Activated T-cell treated with anti-CD3 and anti-CD28 coated beads, Interleukin-2, amount 50 U/mL, for 48 hours (primary cell): Measurements from ENCODE around the gene SLF2.

Source experiments
- DNase-seq, 2 experiments: peaks; one replicate each; pipeline ENCODE4 v3.0.0-alpha.2; 2020

The SLF2 gene

DNA sequence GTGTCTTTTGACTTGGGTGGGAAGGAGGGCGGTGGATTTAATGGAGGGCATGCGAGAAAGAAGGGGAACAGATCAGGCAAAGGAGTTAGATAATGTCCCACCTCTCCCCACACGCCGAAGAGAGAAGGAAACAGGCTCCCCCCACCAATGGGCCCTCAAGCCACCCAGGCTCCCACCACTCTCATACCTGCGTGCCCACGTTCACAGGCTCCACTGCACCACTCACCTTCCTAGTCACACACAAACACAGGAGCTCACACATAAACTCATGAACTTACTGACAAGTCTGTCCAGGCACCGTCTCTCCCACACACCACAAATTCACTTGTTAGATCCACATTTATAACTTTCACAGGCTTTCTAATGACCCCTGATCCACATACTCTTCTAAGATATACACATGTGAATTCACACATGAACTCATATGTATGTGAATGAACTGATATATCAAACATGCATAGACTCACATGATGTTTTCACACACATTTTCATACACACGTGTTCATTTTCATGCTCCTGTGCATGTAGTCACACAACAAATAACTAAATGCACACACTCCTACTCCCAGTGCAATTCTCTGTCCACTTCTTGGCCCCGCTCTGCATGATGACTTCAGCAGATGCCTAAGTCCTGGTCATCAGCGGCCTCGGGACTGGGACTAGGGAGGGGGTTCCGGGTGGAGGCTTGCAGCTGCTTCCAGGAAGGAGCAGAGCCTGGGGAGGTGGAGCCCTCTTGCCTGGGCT lies 88.3 kb downstream of the SLF2 start:
- DNase-seq = no peak

DNA sequence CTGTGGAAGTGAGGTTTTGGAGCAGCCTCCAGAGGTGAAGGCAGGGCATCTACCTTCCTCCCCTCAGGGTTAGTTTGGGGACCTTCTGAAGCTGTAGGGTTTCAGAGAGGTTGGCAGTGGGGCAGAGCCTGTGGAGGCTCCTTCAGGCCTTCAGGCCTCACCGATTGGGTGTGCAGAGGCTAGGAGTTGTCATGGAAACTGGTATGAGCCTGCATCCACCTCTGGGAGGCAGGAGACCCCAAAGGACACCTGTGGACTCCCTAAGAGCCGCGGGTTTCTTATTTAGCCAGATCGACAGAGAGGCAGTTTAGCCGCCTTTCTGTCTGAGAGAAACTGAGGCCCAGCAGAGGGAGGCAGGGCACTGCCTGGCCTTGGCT lies 88.9 kb downstream of the SLF2 start:
- DNase-seq = no peak

DNA sequence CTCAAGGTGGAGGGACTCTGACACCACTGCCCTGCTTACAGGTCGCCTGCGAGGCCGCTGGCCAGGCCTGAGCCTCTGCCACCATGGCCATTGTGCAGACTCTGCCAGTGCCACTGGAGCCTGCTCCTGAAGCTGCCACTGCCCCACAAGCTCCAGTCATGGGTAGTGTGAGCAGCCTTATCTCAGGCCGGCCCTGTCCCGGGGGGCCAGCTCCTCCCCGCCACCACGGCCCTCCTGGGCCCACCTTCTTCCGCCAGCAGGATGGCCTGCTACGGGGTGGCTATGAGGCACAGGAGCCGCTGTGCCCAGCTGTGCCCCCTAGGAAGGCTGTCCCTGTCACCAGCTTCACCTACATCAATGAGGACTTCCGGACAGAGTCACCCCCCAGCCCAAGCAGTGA lies 89.7 kb downstream of the SLF2 start:
- DNase-seq = no peak

DNA sequence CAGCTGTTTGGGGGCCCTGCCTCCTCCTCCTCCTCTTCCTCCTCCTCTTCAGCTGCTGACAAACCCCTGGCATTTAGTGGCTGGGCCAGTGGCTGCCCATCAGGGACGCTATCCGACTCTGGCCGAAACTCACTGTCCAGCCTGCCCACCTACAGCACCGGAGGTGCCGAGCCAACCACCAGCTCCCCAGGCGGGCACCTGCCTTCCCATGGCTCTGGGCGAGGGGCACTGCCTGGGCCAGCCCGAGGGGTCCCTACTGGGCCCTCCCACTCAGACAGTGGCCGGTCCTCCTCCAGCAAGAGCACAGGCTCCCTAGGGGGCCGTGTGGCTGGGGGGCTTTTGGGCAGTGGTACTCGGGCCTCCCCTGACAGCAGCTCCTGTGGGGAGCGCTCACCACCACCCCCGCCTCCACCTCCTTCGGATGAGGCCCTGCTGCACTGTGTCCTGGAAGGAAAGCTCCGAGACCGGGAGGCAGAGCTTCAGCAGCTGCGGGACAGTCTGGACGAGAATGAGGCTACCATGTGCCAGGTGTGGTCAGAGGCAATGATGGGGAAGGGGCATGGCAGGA lies 91.0 kb downstream of the SLF2 start:
- no peak for DNase-seq

DNA sequence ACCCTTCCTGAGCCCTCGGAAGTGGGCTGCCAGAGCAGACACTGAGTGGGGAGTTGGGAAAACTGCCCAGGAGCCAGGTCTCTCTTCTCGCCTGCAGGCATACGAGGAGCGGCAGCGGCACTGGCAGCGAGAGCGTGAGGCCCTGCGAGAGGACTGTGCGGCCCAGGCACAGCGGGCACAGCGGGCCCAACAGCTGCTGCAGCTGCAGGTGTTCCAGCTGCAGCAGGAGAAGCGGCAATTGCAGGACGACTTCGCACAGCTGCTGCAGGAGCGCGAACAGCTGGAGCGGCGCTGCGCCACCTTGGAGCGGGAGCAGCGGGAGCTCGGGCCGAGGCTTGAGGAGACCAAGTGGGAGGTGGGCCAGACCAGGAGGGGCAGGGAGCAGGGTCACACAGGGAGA lies 92.6 kb downstream of the SLF2 start:
- DNase-seq = no peak

DNA sequence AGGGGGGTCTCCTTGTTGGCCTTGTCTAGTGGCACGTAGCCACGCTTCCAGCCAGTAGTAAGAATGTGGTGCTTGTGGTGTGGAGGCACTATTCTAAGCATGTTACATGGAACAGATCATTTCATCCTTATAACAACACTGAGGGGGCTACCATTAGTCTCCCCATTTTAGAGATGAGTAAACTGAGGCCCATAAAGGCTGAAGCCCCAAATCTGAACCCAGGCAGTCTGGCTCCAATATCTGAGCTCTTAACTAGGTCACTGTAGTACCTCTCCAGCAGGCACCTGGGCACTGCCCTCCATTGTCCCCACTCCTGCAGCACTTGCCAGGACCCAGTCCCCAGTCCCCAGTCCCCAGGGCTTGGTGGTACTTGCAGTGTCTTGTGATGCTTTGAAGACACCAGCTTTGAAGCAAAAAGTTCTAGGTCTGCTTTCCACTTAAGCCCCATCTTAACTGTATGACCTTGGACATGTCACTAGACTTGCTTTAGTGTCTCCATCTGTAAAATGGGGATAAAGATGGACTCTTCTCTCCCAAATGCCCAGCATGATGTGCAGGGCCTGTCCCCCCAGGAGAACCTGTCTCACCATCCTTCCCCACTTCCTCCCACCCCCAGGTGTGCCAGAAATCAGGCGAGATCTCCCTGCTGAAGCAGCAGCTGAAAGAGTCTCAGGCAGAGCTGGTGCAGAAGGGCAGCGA lies 93.3 kb downstream of the SLF2 start:
- no peak for DNase-seq

DNA sequence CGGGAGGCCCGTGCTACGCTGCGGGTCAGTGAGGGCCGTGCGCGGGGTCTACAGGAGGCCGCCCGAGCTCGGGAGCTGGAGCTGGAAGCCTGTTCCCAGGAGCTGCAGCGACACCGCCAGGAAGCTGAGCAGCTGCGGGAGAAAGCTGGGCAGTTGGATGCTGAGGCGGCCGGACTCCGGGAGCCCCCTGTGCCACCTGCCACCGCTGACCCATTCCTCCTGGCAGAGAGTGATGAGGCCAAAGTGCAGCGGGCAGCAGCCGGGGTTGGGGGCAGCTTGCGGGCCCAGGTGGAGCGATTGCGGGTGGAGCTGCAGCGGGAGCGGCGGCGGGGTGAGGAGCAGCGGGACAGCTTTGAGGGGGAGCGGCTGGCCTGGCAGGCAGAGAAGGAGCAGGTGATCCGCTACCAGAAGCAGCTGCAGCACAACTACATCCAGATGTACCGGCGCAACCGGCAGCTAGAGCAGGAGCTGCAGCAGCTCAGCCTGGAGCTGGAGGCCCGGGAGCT lies 93.9 kb downstream of the SLF2 start:
- no peak for DNase-seq

DNA sequence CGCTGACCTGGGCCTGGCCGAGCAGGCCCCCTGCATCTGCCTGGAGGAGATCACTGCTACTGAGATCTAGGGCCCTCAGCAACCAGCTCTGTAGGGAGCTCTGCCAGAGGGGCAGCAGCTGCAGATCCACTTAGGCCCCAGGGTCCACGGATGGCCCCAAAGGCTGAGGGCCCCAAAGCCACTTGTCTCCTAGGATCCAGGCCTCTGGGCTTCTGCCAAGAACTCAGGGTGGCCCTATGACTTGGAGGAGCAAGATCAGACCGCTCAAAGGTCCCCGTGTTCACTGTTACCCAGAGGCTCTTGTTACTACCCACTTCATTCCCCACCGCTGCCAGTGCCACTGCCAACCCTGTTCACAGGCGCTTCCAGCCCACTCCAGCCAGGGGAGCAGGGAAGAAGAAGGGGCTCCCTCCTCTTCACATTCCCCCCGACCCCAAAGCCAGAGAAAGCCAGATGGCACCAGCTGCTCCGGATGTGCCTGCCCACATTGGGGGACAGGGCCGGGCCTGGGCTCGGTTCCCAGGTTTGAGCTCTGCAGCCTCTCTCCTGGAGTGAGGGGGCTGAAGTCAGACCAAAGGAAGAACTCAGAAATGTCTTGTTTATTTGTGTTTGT lies 94.4 kb downstream of the SLF2 start:
- DNase-seq = no peak

DNA sequence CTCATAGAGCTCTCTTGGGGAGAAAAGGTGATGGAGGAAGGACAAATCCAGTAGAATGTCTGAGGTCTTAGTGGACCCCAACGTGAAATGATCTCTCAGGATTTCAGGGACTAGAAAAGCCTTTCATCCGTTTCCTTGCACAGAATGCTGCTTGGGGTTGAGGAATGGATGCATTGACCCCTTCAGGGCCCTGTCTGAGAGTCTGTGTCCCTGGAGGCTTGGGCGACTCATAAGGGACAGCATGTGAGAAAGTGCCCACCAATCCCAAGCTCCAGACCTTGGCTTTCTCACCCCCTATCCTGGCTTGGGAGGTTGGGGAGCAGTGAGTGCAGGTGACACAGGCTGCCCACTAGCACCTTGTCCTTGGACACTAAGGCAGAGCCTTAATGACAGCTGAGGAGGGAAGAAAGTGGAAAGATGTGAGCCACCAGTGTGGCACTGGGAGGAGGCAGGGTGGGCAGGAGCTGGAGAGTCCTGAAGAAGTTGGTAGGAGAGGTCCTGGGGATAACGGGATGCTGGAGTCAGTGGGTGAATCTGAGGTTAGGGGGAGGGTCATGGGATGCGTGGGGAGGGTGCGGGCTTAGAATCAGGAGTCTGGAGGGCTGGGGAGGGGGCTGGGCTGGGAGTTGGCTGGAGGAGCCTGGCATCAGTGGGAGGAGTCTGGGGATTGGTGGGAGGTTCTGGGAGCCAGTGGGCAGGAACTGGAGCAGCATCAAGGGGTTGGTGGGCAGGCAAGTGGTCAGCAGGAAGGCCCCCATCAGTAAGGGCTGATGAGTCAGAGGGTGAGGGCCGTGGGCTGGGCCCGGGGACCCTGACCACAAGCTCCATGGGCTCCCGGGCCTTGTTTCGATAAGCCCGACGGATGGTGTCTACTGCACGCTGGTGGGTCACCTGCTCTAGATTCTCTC lies 95.4 kb downstream of the SLF2 start:
- DNase-seq = no peak

DNA sequence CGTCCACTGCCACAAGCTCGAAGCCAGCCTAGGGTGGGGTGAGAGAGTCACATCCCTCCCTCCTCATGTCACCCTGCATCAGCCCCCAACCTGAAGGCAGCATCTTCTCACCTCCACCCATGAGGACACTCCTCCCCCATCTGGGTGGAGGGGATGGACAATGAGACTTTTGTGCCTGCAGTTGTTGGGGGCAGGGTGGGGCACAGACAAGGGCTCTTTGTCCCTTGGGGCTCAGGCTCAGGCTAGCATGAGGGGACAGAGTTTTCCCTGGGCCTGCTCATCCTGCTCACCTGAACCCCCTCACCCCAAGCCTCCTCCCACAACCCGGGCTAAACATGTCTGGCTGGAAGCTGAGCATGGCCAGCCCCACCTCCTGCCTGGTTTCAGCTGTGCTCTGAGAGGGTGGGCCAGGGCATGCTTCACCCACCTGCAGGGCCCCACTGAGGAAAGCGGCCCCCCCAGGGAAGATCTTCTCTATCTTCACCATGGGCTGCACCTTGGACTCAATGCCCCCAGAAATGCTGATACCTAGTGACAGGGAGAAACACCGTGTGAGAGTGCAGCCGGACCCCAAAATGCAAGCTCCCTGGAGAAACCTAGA lies 96.2 kb downstream of the SLF2 start:
- DNase-seq = no peak

DNA sequence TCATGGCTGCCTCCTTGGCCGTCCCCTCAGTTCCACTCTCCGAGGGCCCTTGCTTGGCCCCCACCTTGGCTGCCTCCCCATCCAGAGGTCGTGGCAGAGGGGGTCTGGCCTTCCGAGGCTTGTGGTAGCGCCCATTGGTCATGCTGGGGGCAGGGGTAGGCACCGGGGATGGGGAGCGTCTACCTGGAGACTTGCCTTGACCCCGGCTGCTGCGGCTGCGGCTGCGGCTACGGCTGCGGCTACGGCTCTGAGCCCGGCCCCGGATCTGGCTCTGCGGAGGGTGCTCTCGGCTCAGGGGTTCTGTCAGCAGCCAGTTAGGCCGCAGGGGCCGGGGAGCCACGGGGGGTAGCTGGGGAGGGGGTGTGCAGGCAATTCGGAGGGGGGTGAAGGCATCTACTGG lies 97.6 kb downstream of the SLF2 start:
- DNase-seq = no peak

DNA sequence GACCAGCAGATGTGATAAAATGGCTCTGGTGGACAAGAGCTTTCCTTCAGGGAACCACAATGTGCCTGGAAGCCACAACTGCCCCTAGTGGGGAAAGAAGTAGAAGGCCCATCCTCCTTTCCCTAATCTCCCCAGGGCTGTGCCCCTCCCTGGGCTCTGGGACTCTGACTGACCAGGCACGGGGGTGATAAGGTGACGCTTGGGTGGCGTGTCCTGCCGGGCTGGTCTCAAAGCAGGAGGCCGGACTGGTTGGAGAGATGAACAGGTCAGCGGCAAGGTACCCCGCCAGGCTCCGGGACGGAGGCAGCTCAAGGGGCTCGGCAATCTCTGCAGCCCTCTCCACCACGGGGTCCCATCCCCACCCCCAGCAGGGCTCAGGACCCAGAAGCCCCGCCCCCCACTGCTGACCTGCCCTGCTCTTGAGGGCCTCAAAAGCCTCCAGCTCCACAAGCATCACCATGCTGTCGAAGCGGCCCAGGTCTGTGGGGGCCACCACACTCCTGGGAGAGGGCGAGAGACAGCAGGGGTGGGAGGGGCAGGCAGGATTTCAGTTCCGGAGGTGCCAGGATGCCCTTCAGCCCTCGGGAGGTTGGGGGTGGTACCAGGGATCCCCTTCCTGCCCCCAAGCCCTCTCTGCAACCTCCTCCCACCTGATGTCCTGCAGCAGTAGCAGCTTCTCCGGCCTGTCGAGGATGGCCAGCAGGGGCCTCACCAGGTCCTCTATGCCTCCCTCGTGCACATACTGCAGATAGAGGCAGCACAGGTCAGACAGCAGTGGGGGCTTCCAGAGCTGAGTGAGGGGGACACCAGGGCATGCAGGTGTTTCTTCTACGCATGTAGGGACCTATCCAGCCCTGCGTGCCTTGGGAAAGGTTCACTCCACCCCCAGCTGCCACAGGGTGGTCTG lies 99.0 kb downstream of the SLF2 start:
- no peak for DNase-seq

DNA sequence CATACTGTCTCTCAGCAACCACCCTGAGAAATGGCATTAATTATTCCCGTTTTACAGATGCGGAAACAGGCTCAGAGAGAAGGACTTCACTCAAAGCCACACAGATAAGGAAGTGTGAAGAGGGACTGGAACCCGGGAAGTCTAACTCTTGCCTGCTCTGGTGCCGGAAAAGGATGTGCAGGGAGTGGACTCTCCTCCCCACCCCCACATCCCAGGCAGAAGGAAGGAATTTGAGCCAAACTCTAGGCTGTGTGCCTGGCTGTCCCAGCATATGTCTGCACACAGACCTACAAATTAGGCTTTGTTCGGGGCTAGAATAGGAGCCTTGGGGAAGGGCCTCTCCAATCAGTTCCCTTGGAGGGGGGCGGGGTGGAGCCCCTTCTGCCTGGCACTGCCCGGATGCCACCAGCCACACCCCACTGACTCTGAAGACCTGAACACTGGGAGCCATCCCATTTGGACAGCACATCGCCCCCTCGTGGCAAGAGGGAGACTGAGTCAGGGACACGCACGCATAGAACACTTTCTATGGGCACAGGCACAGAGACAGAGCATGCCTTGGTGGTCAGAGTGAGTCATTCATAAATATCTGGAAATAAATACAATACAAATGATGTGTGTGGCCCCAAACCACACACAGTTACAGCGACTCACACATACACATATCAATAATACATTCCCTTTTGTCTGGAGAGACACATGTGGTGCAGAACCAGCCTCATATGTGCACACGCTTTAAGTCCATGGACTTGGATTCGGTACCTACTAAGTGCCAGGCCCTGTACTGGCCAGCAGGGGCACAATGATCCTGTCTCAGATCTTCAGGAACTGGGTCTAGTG lies 100.0 kb downstream of the SLF2 start:
- peak; percentile 88 to 91 for DNase-seq

DNA sequence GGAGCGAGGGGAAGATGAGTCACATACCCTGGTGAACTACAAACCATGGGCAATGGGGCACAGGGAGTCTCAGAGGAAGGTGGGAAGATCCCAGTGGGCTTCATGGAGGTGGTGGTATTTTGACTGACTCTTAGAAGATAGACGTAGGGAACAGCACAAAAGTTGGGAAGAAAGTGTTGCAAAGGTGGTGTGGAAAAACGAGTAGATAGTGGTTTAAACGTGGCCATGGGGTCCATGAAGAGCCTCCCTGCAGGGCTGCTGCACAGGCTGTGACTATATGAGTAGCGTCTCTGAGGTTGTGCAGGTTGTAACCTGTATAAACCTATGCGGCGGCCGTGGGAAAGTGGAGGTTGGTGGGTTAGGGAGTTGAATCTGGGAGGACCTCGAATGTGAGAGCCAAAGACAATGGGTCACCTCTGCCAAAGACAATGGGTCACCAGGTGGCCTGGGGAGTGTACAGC lies 100.6 kb downstream of the SLF2 start:
- no peak for DNase-seq

DNA sequence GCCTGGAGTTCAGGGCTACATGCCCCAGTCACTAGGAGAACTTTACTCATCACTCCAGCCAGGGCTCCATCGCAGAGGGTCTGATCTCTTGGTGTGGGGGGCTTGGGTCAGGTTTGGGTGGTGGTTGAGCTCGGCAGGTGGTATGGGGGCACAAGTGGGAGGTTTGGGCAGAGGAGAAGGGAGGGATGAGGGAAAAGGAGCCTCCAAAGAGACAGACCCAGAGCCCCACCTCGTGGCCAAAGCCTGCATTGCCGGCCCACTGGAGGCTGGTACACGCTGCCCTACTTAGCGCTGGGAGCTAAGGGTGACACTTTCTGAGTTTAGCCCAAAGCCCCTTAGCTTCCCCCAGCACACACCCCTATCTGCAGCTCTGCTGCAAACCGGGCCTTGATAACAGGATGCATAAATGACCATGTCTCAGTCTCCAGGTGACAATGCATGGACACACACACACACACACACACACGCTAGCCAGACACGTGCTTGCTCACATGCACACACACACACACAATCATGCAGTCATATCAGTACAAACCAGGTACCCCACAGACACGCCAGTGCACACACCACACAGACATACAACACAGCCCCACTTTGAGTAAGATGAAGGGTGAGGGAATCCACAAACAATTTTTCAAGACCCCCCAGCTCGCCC lies 101.6 kb downstream of the SLF2 start:
- peak; percentile 91 for DNase-seq
